ENCODE data around the gene ATP13A3. TPM values are rescaled to one million over a fixed set of nuclear protein-coding genes. Genes with fewer than 3 reads are reported as not detected.

Gene ATP13A3
- total RNA-seq, 1 donor from 2014 or later: 135 TPM

DNA sequence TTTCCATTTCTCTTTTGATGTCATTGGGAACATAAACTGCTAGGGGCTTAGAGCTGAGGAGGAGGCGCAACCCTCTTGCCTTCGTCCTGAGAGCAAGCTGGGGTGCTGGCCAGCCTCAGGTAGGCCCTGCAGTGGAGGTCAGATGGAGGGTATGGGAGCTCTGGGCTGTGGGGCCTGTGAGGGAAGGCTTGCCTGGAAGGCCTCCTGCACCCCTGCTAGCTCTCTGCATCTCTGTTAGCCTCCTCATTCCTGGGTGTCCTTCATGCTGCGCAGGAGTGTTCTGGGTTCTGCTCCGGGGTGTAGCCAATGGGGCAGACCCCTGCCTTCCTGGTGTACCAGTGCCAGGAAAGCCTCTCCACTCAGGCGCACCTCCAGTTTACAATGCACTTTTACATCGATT is 99.5 kb downstream of the ATP13A3 start:
- DNase-seq (ENCODE audit: low spot score, unreplicated experiment): no peak

DNA sequence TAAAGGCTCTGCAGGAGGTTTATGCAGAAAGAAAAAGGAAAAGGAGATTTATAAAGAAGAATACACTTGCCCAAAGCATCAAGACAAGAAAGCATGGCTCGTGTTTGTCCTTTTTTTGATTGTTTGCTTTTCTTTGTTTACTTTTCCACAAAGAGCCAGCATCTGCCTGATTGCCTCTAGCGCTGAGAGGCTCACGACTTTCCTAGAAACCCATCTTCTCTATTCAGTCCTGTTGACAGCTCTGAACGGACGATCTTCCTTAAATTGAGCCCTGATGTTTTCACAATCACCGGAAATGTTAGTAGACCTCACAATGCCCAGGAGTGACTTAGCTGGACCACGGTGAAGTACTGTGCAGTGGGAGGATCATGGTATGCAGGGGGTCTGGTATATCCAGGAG is 100.2 kb downstream of the ATP13A3 start:
- TF ChIP-seq, protein P1, sequence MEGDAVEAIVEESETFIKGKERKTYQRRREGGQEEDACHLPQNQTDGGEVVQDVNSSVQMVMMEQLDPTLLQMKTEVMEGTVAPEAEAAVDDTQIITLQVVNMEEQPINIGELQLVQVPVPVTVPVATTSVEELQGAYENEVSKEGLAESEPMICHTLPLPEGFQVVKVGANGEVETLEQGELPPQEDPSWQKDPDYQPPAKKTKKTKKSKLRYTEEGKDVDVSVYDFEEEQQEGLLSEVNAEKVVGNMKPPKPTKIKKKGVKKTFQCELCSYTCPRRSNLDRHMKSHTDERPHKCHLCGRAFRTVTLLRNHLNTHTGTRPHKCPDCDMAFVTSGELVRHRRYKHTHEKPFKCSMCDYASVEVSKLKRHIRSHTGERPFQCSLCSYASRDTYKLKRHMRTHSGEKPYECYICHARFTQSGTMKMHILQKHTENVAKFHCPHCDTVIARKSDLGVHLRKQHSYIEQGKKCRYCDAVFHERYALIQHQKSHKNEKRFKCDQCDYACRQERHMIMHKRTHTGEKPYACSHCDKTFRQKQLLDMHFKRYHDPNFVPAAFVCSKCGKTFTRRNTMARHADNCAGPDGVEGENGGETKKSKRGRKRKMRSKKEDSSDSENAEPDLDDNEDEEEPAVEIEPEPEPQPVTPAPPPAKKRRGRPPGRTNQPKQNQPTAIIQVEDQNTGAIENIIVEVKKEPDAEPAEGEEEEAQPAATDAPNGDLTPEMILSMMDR (IDR thresholded peaks at IDR 0.05; ENCODE audit: unreplicated experiment): no peak
- Mint-ChIP-seq H3K36me3 (ENCODE audit: insufficient read depth) (peaks cover 6% of the 10 kb centered on the region), H3K9me3 (ENCODE audit: low read depth) (peaks cover 18% of the 10 kb centered on the region), H3K4me1 (ENCODE audit: low read depth) (peaks cover 6% of the 10 kb centered on the region), H3K4me3 (ENCODE audit: low read depth) (no peak overlapping the region), H3K27me3 (peaks cover 32% of the 10 kb centered on the region), H3K27ac (no peak overlapping the region)
- no peak for DNase-seq (ENCODE audit: low spot score, unreplicated experiment)

More for the DNA sequence above, 99.5 kb downstream of the ATP13A3 start:
- Mint-ChIP-seq H3K9me3 (ENCODE audit: low read depth) (peaks cover 18% of the 10 kb centered on the region), H3K27me3 (peaks cover 32% of the 10 kb centered on the region), H3K36me3 (ENCODE audit: insufficient read depth) (peaks cover 6% of the 10 kb centered on the region), H3K27ac (no peak overlapping the region), H3K4me3 (ENCODE audit: low read depth) (no peak overlapping the region), H3K4me1 (ENCODE audit: low read depth) (peaks cover 6% of the 10 kb centered on the region)
- TF ChIP-seq, protein P1 (IDR thresholded peaks at IDR 0.05; ENCODE audit: unreplicated experiment): no peak

DNA sequence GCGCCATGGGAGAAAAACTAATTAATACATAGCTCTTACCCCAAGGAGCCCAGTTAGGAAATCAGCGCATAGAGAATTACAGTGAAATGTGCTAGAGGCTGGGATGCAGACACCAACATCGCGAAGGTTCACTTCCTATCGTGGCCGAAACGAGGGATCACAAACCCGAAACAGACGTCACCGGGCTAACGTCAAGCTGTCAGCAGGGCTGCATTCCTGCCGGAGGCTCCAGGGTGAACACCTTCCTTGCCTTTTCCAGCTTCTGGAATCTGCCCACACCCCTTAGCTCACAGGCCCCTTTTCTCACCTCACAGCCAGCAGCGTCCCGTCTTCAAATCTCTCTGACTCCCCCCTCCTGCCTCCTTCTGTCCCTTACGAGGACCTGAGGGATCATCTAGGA is 100.7 kb downstream of the ATP13A3 start:
- Mint-ChIP-seq H3K4me3 (ENCODE audit: low read depth) (no peak overlapping the region), H3K36me3 (ENCODE audit: insufficient read depth) (peaks cover 6% of the 10 kb centered on the region), H3K27me3 (peaks cover 34% of the 10 kb centered on the region), H3K9me3 (ENCODE audit: low read depth) (peaks cover 14% of the 10 kb centered on the region), H3K4me1 (ENCODE audit: low read depth) (peaks cover 6% of the 10 kb centered on the region), H3K27ac (no peak overlapping the region)
- no peak for DNase-seq (ENCODE audit: low spot score, unreplicated experiment)
- TF ChIP-seq, protein P1 (IDR thresholded peaks at IDR 0.05; ENCODE audit: unreplicated experiment): no peak

DNA sequence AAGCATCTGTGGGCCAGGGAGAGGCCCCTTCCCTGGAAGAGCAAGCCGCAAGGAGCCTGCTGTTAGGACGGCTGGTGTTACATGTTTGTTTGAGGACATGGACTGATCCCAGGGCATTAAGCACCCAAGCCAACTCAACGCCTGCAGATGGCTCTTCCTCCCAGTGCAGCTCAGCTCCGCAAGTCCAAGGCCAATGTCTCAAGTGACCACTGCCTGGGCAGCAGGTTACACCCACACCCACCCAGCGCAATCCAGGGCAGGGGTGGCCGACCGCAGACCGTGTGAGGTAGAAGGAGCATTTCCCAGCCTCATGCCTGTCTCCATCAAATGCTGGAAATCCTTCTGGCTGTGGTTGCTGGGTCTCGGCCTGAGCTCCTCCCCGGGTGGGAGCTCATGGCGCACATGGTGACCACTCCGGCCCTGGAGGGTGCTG is 102.2 kb downstream of the ATP13A3 start:
- TF ChIP-seq, protein P1 (IDR thresholded peaks at IDR 0.05; ENCODE audit: unreplicated experiment): no peak
- Mint-ChIP-seq H3K27ac (no peak overlapping the region), H3K4me3 (ENCODE audit: low read depth) (no peak overlapping the region), H3K36me3 (ENCODE audit: insufficient read depth) (no peaks in the 10 kb centered on the region), H3K9me3 (ENCODE audit: low read depth) (no peaks in the 10 kb centered on the region), H3K27me3 (peaks cover 31% of the 10 kb centered on the region), H3K4me1 (ENCODE audit: low read depth) (peaks cover 7% of the 10 kb centered on the region)
- no peak for DNase-seq (ENCODE audit: low spot score, unreplicated experiment)

DNA sequence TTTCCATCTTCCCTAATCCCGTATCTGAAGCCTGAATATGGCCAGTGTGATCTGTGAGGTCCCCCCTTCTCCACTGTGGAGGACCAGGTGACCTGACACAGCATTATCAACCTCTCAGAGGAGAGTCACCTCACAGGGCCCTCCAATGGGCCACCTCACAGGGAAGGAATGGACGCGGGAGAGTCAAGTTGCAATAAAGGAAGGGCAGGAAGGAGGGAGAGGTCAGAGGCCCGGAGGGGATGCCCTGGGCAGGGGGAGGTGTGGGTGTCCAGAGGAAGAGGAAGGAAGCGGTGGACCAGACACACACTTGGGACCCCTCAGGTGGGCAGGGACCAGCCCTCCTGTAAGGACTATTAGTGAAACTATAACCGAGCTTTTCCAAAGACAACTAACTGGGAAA is 102.6 kb downstream of the ATP13A3 start:
- H3K9me3 Mint-ChIP-seq (ENCODE audit: low read depth): no peaks in the 10 kb centered on the region
- peaks cover 31% of the 10 kb centered on the region for H3K27me3 Mint-ChIP-seq
- no peak overlapping the region for H3K27ac Mint-ChIP-seq
- no peak for DNase-seq (ENCODE audit: low spot score, unreplicated experiment)
- H3K36me3 Mint-ChIP-seq (ENCODE audit: insufficient read depth): no peaks in the 10 kb centered on the region
- TF ChIP-seq, protein P1 (IDR thresholded peaks at IDR 0.05; ENCODE audit: unreplicated experiment): no peak
- peaks cover 7% of the 10 kb centered on the region for H3K4me1 Mint-ChIP-seq (ENCODE audit: low read depth)
- no peak overlapping the region for H3K4me3 Mint-ChIP-seq (ENCODE audit: low read depth)
